ENCODE measurements around the gene MPPED1.

MPPED1 gene

DNA sequence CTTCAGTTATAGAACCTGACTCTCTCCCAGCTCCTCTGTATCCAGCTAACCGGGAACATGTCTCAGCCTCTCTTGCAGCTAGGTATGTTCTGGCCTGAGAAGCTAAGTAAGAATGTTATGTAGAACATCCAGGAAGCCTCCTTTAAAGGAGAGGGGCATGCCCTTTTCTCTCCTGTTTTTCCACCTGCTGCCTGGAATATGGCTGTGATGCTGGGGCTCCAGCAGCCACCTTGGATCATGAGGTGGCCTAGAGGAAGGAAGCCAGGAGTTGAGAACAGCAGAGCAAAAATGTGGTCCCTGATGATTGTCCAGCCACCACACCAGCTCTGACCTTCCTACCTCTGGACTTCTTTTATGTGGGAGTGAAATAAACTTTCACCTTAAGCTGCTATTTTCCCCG lies 117.6 kb downstream of the MPPED1 start:
- DNase-seq: no peak

DNA sequence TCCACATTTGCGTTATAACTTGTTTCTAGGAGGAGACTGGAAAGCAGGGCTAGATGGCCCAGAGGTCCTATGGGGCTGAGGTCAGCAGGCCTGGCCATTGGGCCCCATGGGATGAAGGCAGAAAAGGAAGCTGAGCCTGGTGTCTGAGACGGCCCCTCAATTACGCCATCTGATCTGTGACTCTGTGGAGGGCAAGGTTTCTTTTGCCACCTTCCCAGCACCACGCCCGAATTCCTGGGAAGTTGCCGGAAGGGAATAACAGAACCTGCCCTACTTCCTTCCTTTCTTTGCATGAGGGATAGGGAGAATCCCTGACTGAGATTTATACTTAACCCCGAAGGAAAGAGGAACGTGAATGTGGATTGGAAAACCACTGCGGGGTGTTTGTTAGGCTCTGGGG lies 118.1 kb downstream of the MPPED1 start:
- DNase-seq: no peak

DNA sequence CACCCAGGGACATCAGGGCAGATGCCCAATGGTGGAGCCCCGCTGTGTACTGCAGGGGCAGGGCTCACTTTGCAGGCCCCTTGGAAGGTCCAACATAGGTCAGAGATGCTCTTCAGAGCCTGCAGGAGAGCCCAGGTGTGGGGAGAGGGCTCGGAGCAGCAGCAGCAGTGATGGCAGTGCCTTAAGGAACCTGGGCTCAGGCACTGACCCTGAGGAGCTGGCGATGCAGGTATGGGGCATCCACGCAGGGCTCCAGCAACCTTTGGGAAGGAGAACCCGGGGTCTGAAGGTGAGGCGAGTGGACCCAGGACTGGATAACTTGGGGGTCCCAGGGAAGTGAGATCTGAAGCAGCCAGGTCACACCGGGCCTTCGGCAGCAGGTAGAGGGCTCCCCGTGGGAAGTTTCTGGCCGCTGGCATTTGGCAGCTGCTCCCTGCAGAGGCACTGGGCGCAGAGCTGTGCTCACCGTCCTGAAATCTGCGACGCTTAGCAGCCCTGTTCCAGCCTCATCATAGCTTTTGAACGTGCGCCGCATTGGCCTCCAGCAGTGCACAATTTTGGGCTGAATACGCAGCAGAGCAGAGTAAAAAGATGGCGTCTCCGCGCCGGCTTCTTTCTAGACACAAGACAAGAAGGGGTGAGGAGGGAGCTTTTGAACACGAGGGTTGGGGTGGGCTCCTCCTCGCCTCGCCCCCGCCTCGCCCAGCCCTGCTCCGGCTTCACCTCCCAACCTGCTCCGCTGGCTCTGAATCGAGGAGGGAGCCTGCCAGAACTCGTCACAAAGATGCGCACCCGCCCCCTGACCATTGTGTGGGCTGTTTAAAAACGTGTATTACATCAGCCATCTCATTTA lies 118.8 kb downstream of the MPPED1 start:
- DNase-seq: no peak

DNA sequence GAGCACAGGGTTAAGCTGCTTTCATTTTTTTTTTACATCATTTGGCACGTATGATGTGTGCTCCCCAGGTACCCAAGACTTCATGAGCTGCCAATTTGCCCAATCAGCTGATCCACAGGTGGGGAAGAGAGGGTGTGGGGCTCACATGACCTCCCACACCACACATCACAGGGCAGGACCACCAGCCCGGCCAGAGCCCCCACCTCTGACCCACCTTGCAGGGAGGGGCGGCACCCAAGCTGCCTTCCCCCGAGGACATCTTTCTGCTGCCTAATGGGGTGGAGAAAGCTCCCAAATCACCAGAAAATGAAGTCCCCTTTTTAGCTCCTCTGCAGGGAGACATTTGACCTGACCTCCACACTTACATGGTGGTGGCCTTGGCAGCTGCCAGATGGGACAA lies 119.8 kb downstream of the MPPED1 start:
- no peak for DNase-seq

DNA sequence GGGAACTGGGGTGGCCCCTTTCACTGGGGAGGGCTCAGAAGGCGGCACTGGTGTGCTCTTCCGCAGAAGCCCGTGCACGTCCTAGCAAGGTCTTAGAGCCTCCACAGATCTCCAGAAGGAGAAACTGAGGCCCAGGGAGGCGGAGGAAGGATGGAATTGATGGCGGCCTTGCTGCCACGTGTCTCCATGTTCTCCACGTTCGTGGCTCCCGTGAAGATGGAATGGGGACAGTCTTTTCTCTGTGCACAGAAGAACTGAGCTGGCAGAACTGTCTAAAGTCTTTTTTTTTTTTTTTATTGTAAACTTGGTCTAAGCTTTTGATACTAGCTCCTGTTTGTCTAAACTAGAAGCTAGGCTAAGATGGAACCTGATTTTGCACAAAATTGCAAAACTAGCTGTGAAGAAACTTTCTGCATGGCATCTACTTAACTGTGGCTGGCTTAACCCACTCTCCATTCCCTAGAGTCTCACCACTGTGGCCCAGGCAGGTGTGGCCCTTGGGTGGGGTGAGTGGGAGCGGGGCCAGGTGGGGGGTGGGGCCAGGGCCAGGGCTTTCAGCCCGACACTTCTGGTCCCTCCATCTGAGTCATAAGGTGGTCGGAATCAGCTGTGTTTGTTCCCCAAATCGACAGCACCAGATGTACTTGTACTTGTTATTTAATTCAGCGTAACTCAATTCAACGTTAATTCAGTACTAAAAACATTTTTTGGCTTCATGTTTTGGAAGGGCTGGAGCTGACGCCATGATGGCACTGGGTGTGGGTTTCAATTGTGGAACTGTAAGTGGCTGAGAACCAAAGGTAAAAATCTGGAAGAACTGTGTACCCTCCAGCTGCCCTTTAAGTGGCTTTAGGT lies 120.7 kb downstream of the MPPED1 start:
- DNase-seq: no peak

DNA sequence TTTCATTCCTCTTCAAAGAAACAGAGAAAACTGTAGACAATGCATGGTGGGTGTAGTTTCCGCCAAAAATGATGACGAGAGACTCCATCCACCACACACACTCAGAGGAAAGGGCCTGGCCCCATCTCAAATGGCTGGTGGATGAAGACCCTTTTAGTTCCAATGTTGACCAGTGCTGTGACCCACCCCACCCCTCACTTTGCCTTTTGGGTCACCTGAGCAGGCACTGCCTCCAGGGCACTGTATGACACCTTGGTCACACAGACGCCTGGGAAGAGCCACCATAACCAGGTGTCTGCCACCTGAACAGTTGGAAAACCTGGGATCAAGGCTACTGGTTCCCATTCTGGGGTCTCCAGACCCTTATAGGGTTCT lies 121.3 kb downstream of the MPPED1 start:
- no peak for DNase-seq

DNA sequence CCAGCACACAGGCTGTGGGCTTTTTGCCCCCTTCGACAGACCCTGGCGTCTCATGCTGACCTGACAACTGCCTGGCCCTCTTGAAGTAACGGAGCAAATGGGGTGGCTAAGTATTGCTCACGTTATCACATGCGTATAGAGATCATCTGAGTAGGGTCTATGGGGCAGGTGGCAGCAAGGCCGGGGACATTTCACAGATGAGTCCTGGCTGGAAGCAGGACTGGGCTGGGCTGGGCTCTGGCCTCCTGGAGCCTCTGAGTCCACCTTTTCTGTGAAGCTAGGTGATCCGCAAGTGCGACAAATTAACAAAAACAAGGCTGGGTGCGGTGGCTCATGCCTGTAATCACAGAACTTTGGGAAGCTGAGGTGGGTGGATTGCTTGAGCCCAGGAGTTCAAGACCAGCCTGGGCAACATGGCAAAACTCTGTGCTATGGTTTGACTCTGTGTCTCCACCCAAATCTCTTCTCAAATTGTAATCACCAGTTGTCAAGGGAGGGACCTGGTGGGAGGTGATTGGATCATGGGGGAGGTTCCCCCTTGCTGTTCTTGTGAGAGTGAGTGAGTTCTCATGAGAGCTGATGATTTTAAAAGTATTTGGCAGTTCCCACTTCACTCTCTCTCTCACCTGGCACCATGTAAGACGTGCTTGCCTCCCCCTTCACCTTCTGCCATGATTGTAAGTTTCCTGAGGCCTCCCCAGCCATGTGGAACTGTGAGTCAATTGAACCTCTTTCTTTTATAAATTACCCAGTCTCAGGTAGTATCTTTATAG lies 122.0 kb downstream of the MPPED1 start:
- DNase-seq: no peak

DNA sequence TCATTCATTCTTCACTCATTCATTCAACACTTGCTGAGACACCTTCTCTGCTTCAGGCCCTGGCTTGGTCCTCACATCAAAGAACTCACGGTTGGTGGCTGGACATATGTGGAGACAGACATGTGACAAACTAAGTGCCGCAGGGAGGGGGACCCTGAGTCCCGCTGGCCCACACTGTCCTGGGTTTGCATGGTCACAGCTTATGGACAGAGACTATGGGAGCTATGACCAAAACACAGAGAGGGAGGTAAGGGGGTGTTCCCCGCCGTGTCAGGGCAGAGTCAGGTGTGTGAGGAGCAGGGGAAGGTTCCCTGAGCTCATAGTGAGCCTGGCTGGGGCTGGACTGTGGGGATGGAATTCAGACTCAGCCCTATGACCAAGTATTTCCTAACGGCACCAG lies 123.1 kb downstream of the MPPED1 start:
- no peak for DNase-seq

DNA sequence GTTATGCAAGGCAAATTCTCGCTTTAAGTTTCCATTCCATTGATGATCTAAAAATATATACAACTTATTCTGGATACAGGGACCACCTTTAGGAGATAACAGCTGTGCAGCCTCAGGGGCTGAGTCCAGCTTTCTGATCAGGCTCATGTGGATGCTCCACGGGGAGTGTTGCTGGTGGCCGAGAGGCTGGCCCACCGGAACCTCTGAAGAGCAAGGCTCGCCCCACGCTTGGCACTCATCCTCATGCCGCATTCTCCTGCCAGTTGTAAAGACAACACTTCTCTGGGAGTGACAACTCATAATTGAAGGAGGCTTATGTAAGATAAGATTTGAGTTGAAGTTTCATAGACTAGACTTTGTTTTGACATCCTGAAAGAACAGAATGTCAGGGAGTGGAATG lies 123.5 kb downstream of the MPPED1 start:
- no peak for DNase-seq

DNA sequence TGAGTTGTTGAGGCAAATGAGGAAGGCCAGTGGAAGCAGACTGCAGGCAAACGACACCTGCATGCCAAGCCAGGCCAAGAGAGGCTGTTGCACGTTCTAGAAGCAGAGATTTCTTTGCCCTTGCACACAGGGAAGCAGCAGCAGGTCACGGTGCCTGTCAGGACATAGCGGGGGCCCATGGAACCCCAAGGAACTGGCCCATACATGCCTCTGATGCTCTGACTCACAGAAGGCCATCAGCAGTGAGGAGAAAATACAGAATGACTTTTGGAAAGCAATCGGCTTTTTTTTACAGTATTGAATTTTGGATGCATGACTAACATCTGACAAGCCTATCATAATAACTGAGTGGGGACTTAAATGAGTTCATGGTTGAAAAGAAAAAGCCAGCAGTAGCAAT lies 123.9 kb downstream of the MPPED1 start:
- DNase-seq: no peak

DNA sequence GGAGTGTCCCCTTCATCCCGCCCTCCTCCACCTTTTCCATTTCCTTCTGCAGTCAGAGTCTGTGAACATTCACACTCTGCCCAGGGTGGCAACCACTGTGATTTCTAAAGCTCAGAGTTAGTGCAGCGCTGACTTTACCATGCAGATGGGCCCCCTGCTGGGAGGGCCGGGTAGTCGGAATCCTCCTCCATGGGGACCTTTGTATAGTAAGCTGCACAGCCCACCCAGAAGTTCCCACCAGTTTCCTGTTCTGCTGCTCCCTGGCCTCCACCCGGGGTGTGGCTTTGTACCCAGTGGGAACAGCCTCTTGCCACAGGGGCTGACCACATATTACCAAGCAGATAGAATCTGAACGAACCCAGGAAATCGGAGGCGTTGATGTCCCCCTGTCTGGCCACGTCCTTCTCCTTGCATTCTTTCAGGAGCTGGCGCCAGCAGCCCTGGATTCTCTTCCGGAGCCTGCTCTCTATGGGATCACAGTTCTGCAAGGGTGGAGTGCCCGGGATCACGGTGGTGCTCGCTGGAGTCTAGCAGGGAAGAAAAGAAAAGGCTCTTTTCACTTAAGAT lies 125.3 kb downstream of the MPPED1 start:
- DNase-seq: peak in 1 of 2 experiments; percentile 17

DNA sequence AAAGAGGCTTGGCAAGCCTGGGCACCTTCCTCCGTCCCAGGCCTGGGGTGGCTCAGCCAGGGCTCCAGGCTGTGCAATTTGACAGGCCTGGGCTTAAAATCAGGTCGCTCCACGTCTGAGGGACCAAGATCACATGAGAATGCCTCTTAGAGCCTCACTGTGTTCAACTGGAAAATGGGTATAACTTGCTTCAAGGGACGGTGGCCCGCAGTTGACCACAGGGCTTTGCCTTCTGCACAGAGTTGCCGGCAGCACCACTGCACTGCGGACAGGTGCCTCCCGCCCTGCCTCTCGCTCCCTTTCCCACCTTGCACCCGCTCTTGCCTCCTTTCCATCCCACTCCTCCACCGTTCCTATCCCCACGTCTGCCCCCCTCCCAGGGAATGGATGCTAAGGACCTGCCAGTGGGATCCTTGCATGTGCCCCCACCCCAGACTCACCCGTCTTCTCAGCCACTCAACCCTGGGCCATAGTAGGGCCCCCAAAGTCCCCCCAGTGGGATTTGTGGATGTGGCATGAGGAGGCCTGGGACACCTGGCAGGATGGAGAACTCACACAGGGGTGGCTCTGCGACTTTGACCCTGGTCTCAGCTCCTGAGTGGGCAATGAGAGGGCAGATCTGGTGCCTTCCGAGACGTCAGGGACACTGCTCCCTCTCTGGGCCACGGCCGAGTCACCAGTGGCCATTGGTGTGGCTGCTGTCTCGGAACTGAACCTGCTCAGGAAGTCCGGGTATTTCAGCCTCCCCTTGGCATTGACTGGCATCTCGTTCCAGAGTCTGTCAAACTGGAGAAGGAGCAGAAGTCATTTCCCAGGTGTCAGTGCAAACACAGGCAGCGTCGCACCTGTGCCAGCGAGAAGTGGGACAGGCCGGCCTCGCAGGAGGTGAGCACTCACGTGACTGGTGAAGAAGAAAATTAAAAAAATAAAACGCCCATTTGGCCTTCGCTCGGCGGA lies 128.0 kb downstream of the MPPED1 start:
- DNase-seq: peak in 1 of 2 experiments; percentile 2

DNA sequence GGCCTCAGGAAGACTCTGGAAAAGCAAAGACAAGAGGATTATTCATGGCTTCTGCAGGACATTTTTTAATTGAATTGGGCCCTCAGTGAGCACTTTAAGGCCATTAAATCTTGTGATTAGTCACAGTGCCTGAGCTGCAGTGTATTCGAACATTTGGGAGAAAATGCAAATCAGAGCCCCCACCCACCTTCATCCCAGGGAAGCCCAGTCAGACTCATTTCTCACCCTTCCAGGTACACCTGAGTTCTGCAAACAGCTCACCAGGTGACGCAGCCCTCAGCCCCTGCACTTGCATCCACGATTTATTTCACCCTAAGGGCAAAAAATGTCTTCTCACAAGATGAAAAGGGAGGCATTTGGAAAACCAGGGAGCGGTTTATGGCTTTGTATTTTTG lies 128.7 kb downstream of the MPPED1 start:
- no peak for DNase-seq

DNA sequence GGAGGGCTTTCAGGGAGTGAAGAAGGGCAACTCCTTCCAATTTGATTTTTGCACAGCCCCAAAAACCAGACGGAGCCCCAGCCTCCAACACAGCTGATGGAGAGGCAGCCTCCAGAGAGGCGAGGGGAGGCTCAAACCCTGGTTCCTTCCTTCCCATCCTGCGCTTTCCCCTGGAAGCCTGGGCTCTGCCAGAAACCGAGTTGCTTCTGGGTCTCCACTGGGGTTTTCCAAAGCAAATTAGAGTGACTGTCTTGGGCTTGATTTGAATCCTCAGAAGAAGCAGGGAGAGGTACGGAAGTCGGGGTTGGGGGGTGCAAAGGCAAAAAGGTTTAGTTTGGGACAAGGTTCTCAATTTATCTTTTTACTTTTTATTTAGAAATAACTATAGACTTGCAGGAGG lies 129.2 kb downstream of the MPPED1 start:
- peak in 1 of 2 experiments; percentile 5 for DNase-seq

DNA sequence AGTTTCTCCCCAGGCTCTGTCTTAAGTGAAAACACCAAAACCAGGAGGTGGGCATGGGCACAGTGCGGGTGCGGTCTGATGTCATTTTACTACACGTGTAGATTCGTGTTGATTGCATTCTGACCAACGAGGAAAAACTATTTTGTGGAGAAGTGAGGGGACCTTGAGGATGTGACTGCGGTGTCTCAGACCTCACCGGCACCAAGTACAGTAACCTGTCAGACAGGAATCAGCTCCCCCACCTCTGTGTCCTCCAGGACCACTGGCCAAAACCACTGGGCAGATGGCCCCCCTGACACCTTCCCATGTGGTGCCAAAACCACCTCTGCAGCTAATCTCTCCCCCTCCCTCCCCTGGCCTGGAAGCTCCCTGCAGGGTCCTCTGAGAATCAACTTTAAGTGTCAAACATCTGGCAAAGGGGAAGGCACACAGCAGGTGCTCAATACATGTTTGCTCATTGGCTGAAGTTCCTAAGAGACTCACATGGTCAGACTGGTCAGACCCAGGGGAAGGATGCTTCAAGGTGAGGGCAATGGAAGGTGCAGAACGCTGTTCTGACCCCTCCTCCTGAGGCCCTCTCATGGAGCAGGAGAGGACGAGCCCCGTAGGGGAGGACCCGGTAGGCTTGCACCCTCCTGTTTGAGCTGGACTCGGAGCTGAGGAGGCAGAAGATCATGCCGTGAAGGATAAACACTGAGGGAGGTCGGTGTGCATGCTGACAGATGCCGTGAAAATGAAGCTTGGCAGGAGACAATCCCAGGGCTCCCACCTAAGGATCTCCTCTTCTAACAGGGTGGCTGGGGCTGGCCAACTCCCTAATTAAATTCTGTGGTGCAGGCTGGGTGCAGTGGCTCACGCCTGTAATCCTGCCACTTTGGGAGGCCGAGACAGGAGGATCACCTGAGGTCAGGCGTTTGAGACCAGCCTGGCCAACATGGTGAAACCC lies 129.9 kb downstream of the MPPED1 start:
- peak in 1 of 2 experiments; percentile 3 for DNase-seq

DNA sequence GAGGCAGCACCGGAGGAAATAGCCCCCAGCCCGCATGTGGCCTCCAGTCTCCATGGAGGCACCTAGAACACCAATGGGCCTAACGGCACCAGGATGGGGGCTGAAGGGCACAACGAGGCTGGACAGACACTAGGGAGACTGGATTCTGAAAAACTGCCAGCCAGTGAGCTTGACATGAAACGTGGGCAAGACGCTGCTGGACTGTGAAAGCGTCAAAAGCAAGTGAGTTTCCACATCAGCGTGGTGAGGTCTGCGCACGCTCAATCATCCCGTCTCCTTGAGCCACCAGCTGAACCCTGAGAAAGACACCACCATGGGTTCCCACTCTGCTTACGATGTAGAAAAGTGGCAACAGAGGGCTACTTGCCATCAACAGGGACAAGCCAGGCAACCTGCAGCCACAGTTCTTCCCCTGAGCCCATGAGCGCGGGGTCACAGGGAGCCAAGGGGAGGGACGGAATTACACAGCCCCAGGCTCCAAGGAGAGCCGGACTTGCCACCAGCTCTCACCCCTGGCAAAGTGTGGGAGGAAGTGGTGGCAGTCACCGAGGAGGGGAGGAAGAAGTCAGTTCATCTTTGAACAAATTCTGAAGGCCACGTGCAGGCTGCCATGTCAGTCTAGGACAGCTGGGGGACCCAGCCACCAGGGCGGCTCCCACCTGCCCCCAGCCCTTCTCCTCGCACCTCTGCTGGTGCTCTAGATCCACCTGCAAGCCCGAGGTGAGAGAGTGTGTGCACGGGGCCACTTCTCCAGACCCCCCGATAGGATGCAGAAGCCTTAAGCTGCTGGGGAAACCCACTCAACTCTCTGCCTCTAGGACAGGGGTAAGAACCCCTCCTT lies 131.1 kb downstream of the MPPED1 start:
- DNase-seq: peak in 1 of 2 experiments; percentile 7

DNA sequence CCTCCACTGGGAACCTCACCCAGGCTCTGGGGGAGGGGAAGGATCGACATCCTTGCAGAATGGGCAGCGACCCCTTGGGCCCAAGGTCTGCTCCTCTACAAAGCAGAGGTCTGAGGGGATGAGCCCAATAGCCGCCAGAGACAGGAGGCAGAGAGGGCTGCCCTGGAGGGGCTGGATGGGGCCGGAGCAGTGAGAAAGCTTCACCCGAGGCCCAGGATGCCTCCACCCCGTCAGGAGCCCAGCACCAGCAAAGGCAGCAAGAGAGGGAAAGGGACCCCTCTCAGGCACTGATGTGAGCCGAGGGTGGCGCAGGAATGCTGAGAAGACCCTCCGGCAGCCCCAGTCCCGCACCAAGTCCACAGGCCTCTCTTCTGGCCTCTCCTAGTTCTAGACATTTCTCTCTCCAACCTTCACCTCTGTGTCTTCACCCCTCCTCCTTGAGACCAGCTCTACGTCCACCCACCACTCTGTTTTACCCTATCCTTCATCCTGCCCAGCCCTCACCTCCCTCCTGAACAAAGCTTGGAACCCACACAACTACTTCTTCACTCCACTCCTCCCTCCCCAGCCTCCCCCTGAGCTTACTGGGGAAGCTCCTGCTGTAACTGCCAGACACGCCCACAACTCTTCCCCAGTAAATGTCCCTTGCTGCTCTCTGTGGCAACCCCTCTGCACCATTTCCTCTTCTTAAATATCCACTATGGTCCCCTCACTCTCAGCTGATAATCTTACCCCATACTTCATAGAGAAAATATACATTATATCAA lies 131.9 kb downstream of the MPPED1 start:
- DNase-seq: peak in 1 of 2 experiments; percentile 1

DNA sequence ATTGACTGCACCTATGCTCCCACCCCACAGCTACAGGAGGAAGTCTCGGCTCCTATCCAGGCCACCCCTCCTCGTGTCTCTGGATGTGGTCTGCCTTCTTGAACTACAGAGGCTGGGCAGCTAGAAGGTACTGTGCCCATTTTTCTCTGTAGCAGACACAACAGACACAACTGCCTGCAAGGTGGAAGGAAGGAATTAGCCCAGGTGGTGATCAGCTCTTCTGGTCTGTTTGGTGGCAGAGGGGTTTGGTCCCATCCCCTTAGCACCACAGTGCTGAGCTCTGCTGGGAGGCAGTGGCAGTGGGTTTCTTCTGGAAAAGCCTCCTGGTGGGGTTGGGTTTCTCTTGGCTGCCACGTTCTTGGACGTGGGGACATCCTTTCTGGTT lies 132.5 kb downstream of the MPPED1 start:
- DNase-seq: peak in 1 of 2 experiments; percentile 8

DNA sequence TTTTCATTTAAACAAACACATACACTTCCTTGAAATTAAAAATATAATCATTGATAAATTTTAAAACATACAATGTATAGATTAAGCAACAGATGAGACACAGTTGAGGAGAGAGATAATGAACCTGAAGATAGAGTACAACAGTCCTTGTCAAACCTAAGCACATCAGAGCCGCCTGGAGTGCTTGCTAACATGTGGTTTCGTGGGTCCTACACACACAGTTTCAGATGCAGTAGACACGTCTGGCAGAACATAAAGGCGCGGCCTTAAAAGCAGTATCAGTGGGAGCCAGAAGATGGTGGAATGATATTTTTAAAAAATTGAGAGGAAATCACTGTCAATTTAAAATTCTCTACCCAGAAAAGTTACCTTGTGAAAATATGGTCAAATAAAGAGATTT lies 134.4 kb downstream of the MPPED1 start:
- DNase-seq: peak in 1 of 2 experiments; percentile 2

Measured in activated T-cell treated with anti-CD3 and anti-CD28 coated beads, Interleukin-2, amount 50 U/mL, for 48 hours (primary cell).